KMS-11 (cell line): ENCODE results near the gene NBEAL1.
"Not testable (repeated sequence)": the region's sequence is repeated elsewhere in the genome, so short reads cannot be mapped to it uniquely, and the experiment has no call there.

Experiments used
- H2AFZ ChIP-seq: fragments of 200-600 bp; sonication (generic); 2 replicates; pipeline ENCODE4 v1.6.1; 2016; ENCODE audit warnings: antibody characterized with exemption, mixed run types, low read depth
- H3K27ac ChIP-seq: fragments of 200-600 bp; sonication (generic); 2 replicates; pipeline ENCODE4 v1.6.1; 2016; ENCODE audit warnings: mild to moderate bottlenecking, mixed run types
- H3K27me3 ChIP-seq: fragments of 200-600 bp; sonication (generic); 2 replicates; pipeline ENCODE4 v1.6.1; 2017; ENCODE audit warnings: mild to moderate bottlenecking, low read depth, mixed run types, moderate library complexity; ENCODE audit not compliant: insufficient read depth
- H3K36me3 ChIP-seq: fragments of 200-600 bp; sonication (generic); 2 replicates; pipeline ENCODE4 v1.6.1; 2017; ENCODE audit warnings: mild to moderate bottlenecking, mixed run types; ENCODE audit not compliant: insufficient read depth
- H3K4me1 ChIP-seq: fragments of 200-600 bp; sonication (generic); 2 replicates; pipeline ENCODE4 v1.6.1; 2016; ENCODE audit warnings: mild to moderate bottlenecking, low read depth, mixed run types; ENCODE audit not compliant: poor library complexity, severe bottlenecking
- H3K4me2 ChIP-seq: fragments of 200-600 bp; sonication (generic); 2 replicates; pipeline ENCODE4 v1.7.0; 2016; ENCODE audit warnings: mild to moderate bottlenecking, mixed run types
- H3K4me3 ChIP-seq: fragments of 200-600 bp; sonication (generic); IDR thresholded peaks from 2 replicates; pipeline ENCODE4 v1.6.1; 2017; ENCODE audit warnings: low read depth, low read length, mixed read lengths; ENCODE audit not compliant: insufficient read depth
- H3K79me2 ChIP-seq: fragments of 200-600 bp; sonication (generic); 2 replicates; pipeline ENCODE4 v1.6.1; 2016; ENCODE audit warnings: low read depth, mixed run types; ENCODE audit not compliant: insufficient read depth
- H3K9ac ChIP-seq: fragments of 200-600 bp; sonication (generic); 2 replicates; pipeline ENCODE4 v1.6.1; 2016; ENCODE audit warnings: mild to moderate bottlenecking, mixed run types
- H4K20me1 ChIP-seq: fragments of 200-600 bp; sonication (generic); 2 replicates; pipeline ENCODE4 v1.6.1; 2016; ENCODE audit warnings: mild to moderate bottlenecking, mixed run types; ENCODE audit not compliant: insufficient read depth
- TF ChIP-seq, protein P1 (sequence below): fragments of 200-600 bp; sonication (generic); conservative IDR thresholded peaks from 2 replicates; pipeline ENCODE4 v1.6.1; 2017; ENCODE audit warnings: low read depth, mild to moderate bottlenecking, antibody characterized with exemption, low read length, moderate library complexity, mixed read lengths

The NBEAL1 gene

DNA sequence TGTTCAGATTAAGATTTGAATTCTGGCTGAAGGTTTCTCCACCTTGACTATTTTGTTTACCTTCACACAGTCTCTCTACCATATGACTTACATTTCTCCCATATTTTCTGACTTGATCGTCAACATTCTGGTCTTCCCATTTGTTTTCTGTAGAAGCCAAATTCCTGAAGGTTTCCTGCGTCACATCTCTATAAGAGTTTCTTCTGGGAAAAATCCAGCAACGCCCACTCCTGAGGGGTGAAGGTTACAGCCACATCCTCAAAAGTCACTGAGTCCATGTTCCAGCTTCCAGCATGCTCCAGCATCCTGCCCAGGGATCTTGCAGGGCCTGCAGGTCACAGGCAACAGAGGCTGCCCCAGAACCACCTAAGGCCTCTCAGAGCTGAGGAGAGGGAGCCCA, 47.5 kb downstream of the NBEAL1 start:
- Histone ChIP-seq H3K36me3 (no peaks in the 10 kb centered on the region; the same call in 1 of the 2 replicates), H3K4me1 (no peaks in the 10 kb centered on the region), H3K27ac (no peak overlapping the region), H2AFZ (no peak overlapping the region), H3K27me3 (no peaks in the 10 kb centered on the region), H3K4me2 (no peak overlapping the region), H3K4me3 (no peak overlapping the region), H3K79me2 (no peaks in the 10 kb centered on the region), H4K20me1 (no peaks in the 10 kb centered on the region), H3K9ac (no peak overlapping the region)
- TF ChIP-seq, protein P1, sequence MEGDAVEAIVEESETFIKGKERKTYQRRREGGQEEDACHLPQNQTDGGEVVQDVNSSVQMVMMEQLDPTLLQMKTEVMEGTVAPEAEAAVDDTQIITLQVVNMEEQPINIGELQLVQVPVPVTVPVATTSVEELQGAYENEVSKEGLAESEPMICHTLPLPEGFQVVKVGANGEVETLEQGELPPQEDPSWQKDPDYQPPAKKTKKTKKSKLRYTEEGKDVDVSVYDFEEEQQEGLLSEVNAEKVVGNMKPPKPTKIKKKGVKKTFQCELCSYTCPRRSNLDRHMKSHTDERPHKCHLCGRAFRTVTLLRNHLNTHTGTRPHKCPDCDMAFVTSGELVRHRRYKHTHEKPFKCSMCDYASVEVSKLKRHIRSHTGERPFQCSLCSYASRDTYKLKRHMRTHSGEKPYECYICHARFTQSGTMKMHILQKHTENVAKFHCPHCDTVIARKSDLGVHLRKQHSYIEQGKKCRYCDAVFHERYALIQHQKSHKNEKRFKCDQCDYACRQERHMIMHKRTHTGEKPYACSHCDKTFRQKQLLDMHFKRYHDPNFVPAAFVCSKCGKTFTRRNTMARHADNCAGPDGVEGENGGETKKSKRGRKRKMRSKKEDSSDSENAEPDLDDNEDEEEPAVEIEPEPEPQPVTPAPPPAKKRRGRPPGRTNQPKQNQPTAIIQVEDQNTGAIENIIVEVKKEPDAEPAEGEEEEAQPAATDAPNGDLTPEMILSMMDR = no peak

DNA sequence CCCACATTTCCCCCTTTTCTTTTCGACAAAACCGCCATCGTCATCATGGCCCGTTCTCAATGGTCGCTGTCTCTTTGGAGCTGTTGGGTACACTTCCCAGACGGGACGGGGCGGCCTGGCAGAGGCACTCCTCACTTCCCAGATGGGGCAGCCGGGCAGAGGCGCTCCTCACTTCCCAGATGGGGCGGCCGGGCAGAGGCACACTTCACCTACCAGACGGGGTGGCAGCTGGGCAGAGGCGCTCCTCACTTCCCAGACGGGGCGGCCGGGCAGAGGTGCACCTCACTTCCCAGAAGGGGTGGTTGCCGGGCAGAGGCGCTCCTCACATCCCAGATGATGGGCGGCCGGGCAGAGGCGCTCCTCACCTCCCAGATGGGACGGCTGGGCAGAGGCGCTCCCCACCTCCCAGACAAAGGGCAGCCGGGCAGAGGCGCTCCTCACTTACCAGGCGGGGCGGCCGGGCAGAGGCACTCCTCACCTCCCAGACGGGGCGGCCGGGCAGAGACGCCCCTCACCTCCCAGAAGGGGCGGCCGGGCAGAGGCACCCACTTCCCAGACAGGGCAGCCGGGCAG, 51.9 kb downstream of the NBEAL1 start:
- not testable (repeated sequence) for H3K4me1 ChIP-seq, H3K4me3 ChIP-seq, H2AFZ ChIP-seq, H3K4me2 ChIP-seq, H3K36me3 ChIP-seq, H3K79me2 ChIP-seq, H4K20me1 ChIP-seq, H3K9ac ChIP-seq, H3K27me3 ChIP-seq, H3K27ac ChIP-seq

DNA sequence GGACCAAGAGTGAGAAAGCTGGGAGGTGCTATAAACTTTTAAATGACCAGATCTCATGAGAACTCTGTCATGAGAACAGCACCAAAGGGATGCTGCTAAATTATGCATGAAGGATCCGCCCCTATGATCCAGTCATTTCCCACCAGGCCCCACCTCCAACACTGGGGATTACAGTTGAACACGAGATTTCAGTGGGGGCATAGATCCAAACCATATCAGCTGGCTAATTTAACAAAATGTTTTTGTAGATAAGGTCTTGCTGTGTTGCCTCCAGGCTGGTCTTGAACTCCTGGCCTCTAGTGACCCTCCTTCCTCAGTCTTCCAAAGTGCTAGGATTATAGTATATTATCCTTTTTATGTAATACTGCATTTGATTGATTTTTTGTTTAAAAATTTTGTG, 56.0 kb downstream of the NBEAL1 start:
- H3K4me2 ChIP-seq = no peak overlapping the region
- H3K79me2 ChIP-seq = no peaks in the 10 kb centered on the region
- no peaks in the 10 kb centered on the region for H3K36me3 ChIP-seq
- H2AFZ ChIP-seq = no peak overlapping the region
- TF ChIP-seq, protein P1 = no peak
- H3K27ac ChIP-seq = no peak overlapping the region
- no peaks in the 10 kb centered on the region for H3K4me1 ChIP-seq
- no peak overlapping the region for H3K9ac ChIP-seq
- no peaks in the 10 kb centered on the region for H3K27me3 ChIP-seq
- H3K4me3 ChIP-seq = no peak overlapping the region
- no peaks in the 10 kb centered on the region for H4K20me1 ChIP-seq

DNA sequence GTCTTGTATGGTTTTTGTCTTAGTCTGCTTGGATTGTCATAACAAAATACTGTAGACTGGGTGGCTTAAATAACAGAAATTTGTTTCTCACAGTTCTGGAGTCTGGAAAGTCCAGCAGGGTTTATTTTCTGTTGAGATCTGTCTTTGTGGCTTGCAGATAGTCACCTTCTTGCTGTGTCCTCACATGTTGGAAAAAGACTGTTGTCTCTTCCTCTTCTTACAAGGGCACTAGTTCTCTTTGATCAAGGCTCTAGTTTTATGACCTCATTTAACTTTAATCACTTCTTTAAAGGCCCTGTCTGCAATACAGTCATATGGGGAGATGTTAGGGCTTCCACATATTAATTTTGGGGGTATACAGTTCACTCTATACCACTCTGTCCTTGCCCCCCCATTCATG, 56.5 kb downstream of the NBEAL1 start:
- TF ChIP-seq, protein P1 = no peak
- H4K20me1 ChIP-seq = no peaks in the 10 kb centered on the region
- no peaks in the 10 kb centered on the region for H3K36me3 ChIP-seq
- H3K9ac ChIP-seq = no peak overlapping the region
- H3K27ac ChIP-seq = no peak overlapping the region
- H2AFZ ChIP-seq = no peak overlapping the region
- H3K79me2 ChIP-seq = no peaks in the 10 kb centered on the region
- H3K4me3 ChIP-seq = no peak overlapping the region
- no peak overlapping the region for H3K4me2 ChIP-seq
- no peaks in the 10 kb centered on the region for H3K27me3 ChIP-seq
- H3K4me1 ChIP-seq = no peaks in the 10 kb centered on the region

DNA sequence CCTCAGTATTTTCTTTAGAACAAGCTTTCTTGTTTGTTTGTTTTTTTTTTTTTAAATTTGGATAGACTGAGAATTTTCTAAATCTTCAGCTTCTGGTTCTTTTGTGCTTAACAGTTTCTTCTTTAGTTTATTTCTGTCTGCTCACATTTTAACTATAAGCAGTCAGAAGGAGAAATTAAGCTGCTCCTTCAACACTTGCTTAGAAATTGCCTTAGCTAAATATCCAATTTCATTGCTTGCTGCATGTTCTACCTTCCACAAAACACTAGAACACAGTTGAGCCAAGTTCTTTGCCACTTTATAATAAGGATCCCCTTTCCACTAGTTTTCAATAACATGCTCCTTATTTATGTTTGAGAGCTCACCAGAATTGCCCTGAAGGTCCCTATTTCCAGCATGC, 57.7 kb downstream of the NBEAL1 start:
- Histone ChIP-seq H3K9ac (no peak overlapping the region), H3K4me3 (no peak overlapping the region), H3K4me2 (no peak overlapping the region), H4K20me1 (no peaks in the 10 kb centered on the region), H3K36me3 (no peaks in the 10 kb centered on the region), H3K79me2 (no peaks in the 10 kb centered on the region), H3K27ac (no peak overlapping the region), H2AFZ (no peak overlapping the region), H3K27me3 (no peaks in the 10 kb centered on the region), H3K4me1 (no peaks in the 10 kb centered on the region)
- TF ChIP-seq, protein P1 = no peak
